ENCODE results near the gene PMPCA. TPM values are rescaled to one million over a fixed set of nuclear protein-coding genes. Genes with fewer than 3 reads are reported as not detected.

Gene PMPCA
- total RNA-seq, 1 experiment from 2014 or later = 20.9 TPM

- Histone ChIP-seq H3K9me2 (replicated peaks; ENCODE audit: insufficient read depth, low read length) (no peaks in the 10 kb centered on the region), H3K79me2 (ENCODE audit: low read length) (no peaks in the 10 kb centered on the region), H3K4me3 (ENCODE audit: low read length) (no peak overlapping the region), H3K27ac (ENCODE audit: low read length) (no peak overlapping the region), H3K4me1 (ENCODE audit: low read length) (peaks cover 6% of the 10 kb centered on the region), H3K9ac (ENCODE audit: low read length) (no peak overlapping the region), H3K4me2 (ENCODE audit: low read depth, low read length, poor library complexity, severe bottlenecking) (no peak overlapping the region), H3K36me3 (ENCODE audit: insufficient read depth, low read length) (no peaks in the 10 kb centered on the region), H3K27me3 (ENCODE audit: low read length) (no peaks in the 10 kb centered on the region), H2AFZ (ENCODE audit: low read length) (no peak overlapping the region), H4K20me1 (ENCODE audit: insufficient read depth, low read depth, low read length) (no peaks in the 10 kb centered on the region), H3K9me3 (ENCODE audit: low read length) (no peaks in the 10 kb centered on the region)
- no peak for DNase-seq
These were observed 32.9 kb upstream of the PMPCA start for GRCh38 chr9:136377341-136378169.

DNA sequence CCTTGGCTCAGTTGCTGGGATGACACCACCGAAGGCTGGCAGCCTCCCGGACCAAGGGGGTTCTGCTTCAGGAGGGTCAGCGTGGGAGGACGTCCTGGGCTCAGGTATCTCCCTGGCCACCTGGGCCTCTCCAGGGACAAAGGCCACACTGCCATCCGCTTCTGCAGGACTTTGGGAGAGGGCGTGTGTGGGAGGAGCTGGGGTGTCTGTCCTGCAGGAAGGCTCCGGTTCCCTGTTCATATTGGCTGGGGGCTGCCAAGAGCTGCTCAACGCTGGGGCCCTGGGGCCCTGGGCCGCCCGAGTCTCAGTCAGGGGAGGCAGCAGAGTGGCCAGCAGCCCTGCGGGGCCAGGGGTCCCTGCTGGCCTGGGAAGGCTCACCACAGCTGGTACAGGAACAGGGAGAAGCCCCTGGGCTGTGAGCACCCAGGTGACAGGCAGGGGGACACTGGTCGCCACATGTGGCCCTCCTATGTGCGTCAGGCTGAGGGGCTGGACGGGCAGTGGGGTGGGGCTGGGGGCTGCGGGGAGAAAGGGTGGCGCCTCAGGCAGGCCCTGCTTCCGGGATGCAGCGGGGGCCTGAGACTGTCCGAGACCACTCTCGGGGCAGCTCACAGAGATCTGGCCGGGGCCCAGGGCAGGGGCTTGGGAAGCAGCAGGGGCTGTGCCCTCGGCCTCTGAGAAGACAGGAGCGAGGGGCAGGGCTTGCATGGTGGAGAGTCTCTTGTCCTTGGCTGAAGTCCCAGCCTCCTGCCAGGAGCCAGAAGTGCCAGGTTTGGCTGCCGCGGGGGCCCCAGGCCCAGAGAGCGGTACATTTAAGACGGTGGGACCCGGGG, 32.1 kb upstream of the PMPCA start:
- no peak overlapping the region for H2AFZ ChIP-seq (ENCODE audit: low read length)
- no peaks in the 10 kb centered on the region for H3K36me3 ChIP-seq (ENCODE audit: insufficient read depth, low read length)
- H3K4me3 ChIP-seq (ENCODE audit: low read length) = no peak overlapping the region
- H3K9ac ChIP-seq (ENCODE audit: low read length) = no peak overlapping the region
- no peaks in the 10 kb centered on the region for H3K79me2 ChIP-seq (ENCODE audit: low read length)
- no peak overlapping the region for H3K27ac ChIP-seq (ENCODE audit: low read length)
- no peaks in the 10 kb centered on the region for H4K20me1 ChIP-seq (ENCODE audit: insufficient read depth, low read depth, low read length)
- no peaks in the 10 kb centered on the region for H3K4me1 ChIP-seq (ENCODE audit: low read length)
- no peak for DNase-seq
- no peaks in the 10 kb centered on the region for H3K27me3 ChIP-seq (ENCODE audit: low read length)
- H3K4me2 ChIP-seq (ENCODE audit: low read depth, low read length, poor library complexity, severe bottlenecking) = no peak overlapping the region
- H3K9me3 ChIP-seq (ENCODE audit: low read length) = no peaks in the 10 kb centered on the region
- no peaks in the 10 kb centered on the region for H3K9me2 ChIP-seq (replicated peaks; ENCODE audit: insufficient read depth, low read length)

GRCh38 chr9:136379003-136379287, 31.5 kb upstream of the PMPCA start:
- Histone ChIP-seq H3K4me1 (ENCODE audit: low read length) (no peaks in the 10 kb centered on the region), H3K9me3 (ENCODE audit: low read length) (no peaks in the 10 kb centered on the region), H2AFZ (ENCODE audit: low read length) (no peak overlapping the region), H3K27ac (ENCODE audit: low read length) (no peak overlapping the region), H3K27me3 (ENCODE audit: low read length) (no peaks in the 10 kb centered on the region), H3K79me2 (ENCODE audit: low read length) (no peaks in the 10 kb centered on the region), H3K4me3 (ENCODE audit: low read length) (no peak overlapping the region), H3K4me2 (ENCODE audit: low read depth, low read length, poor library complexity, severe bottlenecking) (no peak overlapping the region), H4K20me1 (ENCODE audit: insufficient read depth, low read depth, low read length) (no peaks in the 10 kb centered on the region), H3K36me3 (ENCODE audit: insufficient read depth, low read length) (no peaks in the 10 kb centered on the region), H3K9me2 (replicated peaks; ENCODE audit: insufficient read depth, low read length) (no peaks in the 10 kb centered on the region), H3K9ac (ENCODE audit: low read length) (no peak overlapping the region)
- no peak for DNase-seq

GRCh38 chr9:136379401-136379800, 31.1 kb upstream of the PMPCA start:
- no peak overlapping the region for H3K4me3 ChIP-seq (ENCODE audit: low read length)
- no peak for DNase-seq
- no peaks in the 10 kb centered on the region for H3K9me2 ChIP-seq (replicated peaks; ENCODE audit: insufficient read depth, low read length)
- no peaks in the 10 kb centered on the region for H4K20me1 ChIP-seq (ENCODE audit: insufficient read depth, low read depth, low read length)
- H3K4me2 ChIP-seq (ENCODE audit: low read depth, low read length, poor library complexity, severe bottlenecking) = no peak overlapping the region
- no peaks in the 10 kb centered on the region for H3K4me1 ChIP-seq (ENCODE audit: low read length)
- H3K9ac ChIP-seq (ENCODE audit: low read length) = no peak overlapping the region
- no peaks in the 10 kb centered on the region for H3K79me2 ChIP-seq (ENCODE audit: low read length)
- H2AFZ ChIP-seq (ENCODE audit: low read length) = no peak overlapping the region
- H3K27ac ChIP-seq (ENCODE audit: low read length) = no peak overlapping the region
- H3K36me3 ChIP-seq (ENCODE audit: insufficient read depth, low read length) = no peaks in the 10 kb centered on the region; the same call in 1 of the 2 replicates
- H3K27me3 ChIP-seq (ENCODE audit: low read length) = no peaks in the 10 kb centered on the region
- H3K9me3 ChIP-seq (ENCODE audit: low read length) = no peaks in the 10 kb centered on the region

GRCh38 chr9:136379891-136380290, 30.6 kb upstream of the PMPCA start:
- H3K9me2 ChIP-seq (replicated peaks; ENCODE audit: insufficient read depth, low read length) = no peaks in the 10 kb centered on the region
- no peaks in the 10 kb centered on the region for H3K4me1 ChIP-seq (ENCODE audit: low read length)
- no peak overlapping the region for H3K27ac ChIP-seq (ENCODE audit: low read length)
- H3K36me3 ChIP-seq (ENCODE audit: insufficient read depth, low read length) = peaks cover 4% of the 10 kb centered on the region; the same call in 1 of the 2 replicates
- DNase-seq = no peak
- no peak overlapping the region for H3K9ac ChIP-seq (ENCODE audit: low read length)
- H3K4me3 ChIP-seq (ENCODE audit: low read length) = no peak overlapping the region
- no peaks in the 10 kb centered on the region for H3K9me3 ChIP-seq (ENCODE audit: low read length)
- H3K79me2 ChIP-seq (ENCODE audit: low read length) = no peaks in the 10 kb centered on the region
- H2AFZ ChIP-seq (ENCODE audit: low read length) = no peak overlapping the region
- no peak overlapping the region for H3K4me2 ChIP-seq (ENCODE audit: low read depth, low read length, poor library complexity, severe bottlenecking)
- H3K27me3 ChIP-seq (ENCODE audit: low read length) = no peaks in the 10 kb centered on the region
- no peaks in the 10 kb centered on the region for H4K20me1 ChIP-seq (ENCODE audit: insufficient read depth, low read depth, low read length)

DNA sequence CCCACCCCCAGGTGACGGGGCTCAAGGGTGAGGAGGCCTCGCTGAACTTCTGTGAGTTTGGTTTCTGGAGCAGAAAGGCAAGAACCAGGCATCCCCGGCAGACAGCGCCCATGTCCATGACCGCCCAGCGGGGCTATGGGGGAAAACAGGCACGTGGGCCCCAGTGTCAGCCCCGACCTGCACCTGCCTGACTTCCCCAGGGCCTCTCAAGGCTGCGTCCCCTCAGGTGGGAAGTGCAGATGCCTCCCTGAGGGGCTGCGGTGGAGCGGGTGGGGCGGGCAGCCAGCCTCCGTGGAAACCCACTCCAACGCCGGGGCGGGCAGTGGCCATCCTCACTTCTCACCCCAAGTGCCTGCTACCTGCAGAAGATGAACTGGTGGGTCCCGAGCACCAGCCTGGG, 30.1 kb upstream of the PMPCA start:
- Histone ChIP-seq H3K79me2 (ENCODE audit: low read length) (no peaks in the 10 kb centered on the region), H3K9me2 (replicated peaks; ENCODE audit: insufficient read depth, low read length) (no peaks in the 10 kb centered on the region), H3K9ac (ENCODE audit: low read length) (no peak overlapping the region), H3K27me3 (ENCODE audit: low read length) (no peaks in the 10 kb centered on the region), H3K27ac (ENCODE audit: low read length) (no peak overlapping the region), H3K4me3 (ENCODE audit: low read length) (no peak overlapping the region), H3K4me1 (ENCODE audit: low read length) (no peaks in the 10 kb centered on the region), H3K4me2 (ENCODE audit: low read depth, low read length, poor library complexity, severe bottlenecking) (no peak overlapping the region), H4K20me1 (ENCODE audit: insufficient read depth, low read depth, low read length) (no peaks in the 10 kb centered on the region), H2AFZ (ENCODE audit: low read length) (no peak overlapping the region), H3K36me3 (ENCODE audit: insufficient read depth, low read length) (peaks cover 4% of the 10 kb centered on the region; the same call in 1 of the 2 replicates), H3K9me3 (ENCODE audit: low read length) (no peaks in the 10 kb centered on the region)
- DNase-seq = no peak

DNA sequence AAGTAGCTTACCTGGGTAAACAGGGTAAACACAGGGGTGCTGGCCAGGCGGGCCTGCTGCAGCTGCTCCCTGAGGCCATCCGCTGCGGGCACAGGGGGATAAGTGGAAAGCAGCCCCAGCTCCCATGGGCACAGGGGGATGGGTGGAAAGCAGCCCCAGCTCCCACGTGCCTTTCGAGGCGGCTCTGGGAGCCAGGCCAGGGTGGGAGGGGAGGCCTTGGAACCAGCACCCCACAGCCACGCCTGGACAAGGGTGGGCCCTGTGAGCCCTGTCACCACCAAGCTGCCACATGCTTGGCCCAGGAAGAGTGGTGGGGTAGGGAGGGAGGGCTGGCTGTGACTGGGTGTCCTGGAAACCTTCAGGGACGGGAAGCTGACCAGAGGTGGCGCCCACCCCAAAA, 29.1 kb upstream of the PMPCA start:
- H3K4me3 ChIP-seq (ENCODE audit: low read length) = no peak overlapping the region

GRCh38 chr9:136381966-136382513, 28.4 kb upstream of the PMPCA start:
- H3K27ac ChIP-seq (ENCODE audit: low read length) = no peak overlapping the region
- H3K9me2 ChIP-seq (replicated peaks; ENCODE audit: insufficient read depth, low read length) = no peaks in the 10 kb centered on the region
- no peaks in the 10 kb centered on the region for H3K79me2 ChIP-seq (ENCODE audit: low read length)
- DNase-seq = no peak
- no peak overlapping the region for H3K4me2 ChIP-seq (ENCODE audit: low read depth, low read length, poor library complexity, severe bottlenecking)
- no peak overlapping the region for H3K9ac ChIP-seq (ENCODE audit: low read length)
- H3K9me3 ChIP-seq (ENCODE audit: low read length) = no peaks in the 10 kb centered on the region
- H2AFZ ChIP-seq (ENCODE audit: low read length) = no peak overlapping the region
- peaks cover 9% of the 10 kb centered on the region; the same call in 1 of the 2 replicates for H3K36me3 ChIP-seq (ENCODE audit: insufficient read depth, low read length)
- no peak overlapping the region for H3K4me3 ChIP-seq (ENCODE audit: low read length)
- H4K20me1 ChIP-seq (ENCODE audit: insufficient read depth, low read depth, low read length) = 0 out of 2 replicates have a peak, but pooled peaks cover 5% of the 10 kb centered on the region
- H3K4me1 ChIP-seq (ENCODE audit: low read length) = no peaks in the 10 kb centered on the region
- H3K27me3 ChIP-seq (ENCODE audit: low read length) = no peaks in the 10 kb centered on the region

More for the DNA sequence above, 29.1 kb upstream of the PMPCA start:
- H3K9me3 ChIP-seq (ENCODE audit: low read length) = no peaks in the 10 kb centered on the region
- H3K4me1 ChIP-seq (ENCODE audit: low read length) = no peaks in the 10 kb centered on the region
- H2AFZ ChIP-seq (ENCODE audit: low read length) = no peak overlapping the region
- DNase-seq = no peak
- H3K36me3 ChIP-seq (ENCODE audit: insufficient read depth, low read length) = peaks cover 9% of the 10 kb centered on the region; the same call in 1 of the 2 replicates
- no peak overlapping the region for H3K4me2 ChIP-seq (ENCODE audit: low read depth, low read length, poor library complexity, severe bottlenecking)
- no peaks in the 10 kb centered on the region for H3K27me3 ChIP-seq (ENCODE audit: low read length)
- no peaks in the 10 kb centered on the region for H3K9me2 ChIP-seq (replicated peaks; ENCODE audit: insufficient read depth, low read length)
- 0 out of 2 replicates have a peak, but pooled peaks cover 5% of the 10 kb centered on the region for H4K20me1 ChIP-seq (ENCODE audit: insufficient read depth, low read depth, low read length)
- H3K79me2 ChIP-seq (ENCODE audit: low read length) = no peaks in the 10 kb centered on the region
- H3K27ac ChIP-seq (ENCODE audit: low read length) = no peak overlapping the region
- no peak overlapping the region for H3K9ac ChIP-seq (ENCODE audit: low read length)
